ENCODE data around the gene UTRN.

Gene UTRN

DNA sequence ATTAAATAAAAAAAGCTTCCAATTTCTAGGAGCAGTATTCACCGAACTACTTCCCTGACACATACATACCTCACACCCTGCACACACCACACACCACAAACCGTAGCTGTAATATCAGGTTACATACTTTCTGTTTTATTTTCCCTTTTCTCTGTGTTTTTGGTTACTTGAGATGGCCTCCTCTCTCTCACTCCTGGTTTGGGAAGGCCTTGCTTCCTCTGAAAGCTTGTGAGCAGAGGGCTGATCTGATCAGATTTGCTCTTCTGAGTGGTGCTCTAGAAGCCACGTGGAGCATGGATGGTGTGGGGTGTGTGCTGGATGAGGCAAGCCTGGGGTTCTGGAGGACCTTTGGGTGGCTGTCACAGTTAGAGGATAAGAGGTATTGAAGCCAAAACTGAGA lies 20.9 kb downstream of the UTRN start:
- DNase-seq (ENCODE audit: extremely low spot score, insufficient read length, low read depth) = no peak

GRCh38 chr6:144307880-144308279 lies 22.7 kb downstream of the UTRN start:
- FAIRE-seq (no peak), DNase-seq (ENCODE audit: extremely low spot score, insufficient read length, low read depth) (no peak)

More for the DNA sequence above, 20.9 kb downstream of the UTRN start:
- peak; percentile 83 for FAIRE-seq

DNA sequence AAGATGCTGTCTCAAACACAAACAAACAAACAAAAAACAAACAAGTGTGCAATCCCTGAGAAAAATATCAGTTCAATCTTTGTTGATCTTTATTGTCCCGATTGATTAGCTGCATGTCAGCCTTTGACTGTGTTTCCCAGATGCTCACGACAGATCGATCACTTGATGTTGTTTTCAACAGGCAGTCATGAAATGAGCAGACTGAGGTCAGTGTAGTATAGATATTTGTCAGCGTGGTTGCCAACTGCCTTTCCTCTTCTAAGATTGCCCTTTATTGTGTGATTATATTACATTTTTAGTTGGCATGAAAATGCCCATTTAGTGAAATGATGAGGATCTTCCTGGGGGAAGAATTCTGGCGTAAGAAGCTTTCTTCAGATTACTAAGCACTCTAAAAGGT lies 25.6 kb downstream of the UTRN start:
- DNase-seq (ENCODE audit: extremely low spot score, insufficient read length, low read depth) (no peak), FAIRE-seq (peak; percentile 35)

- FAIRE-seq (no peak), DNase-seq (ENCODE audit: extremely low spot score, insufficient read length, low read depth) (no peak)
These were observed 26.2 kb downstream of the UTRN start for GRCh38 chr6:144311361-144311760.

- DNase-seq (ENCODE audit: extremely low spot score, insufficient read length, low read depth) (no peak), FAIRE-seq (no peak)
These were observed 28.9 kb downstream of the UTRN start for GRCh38 chr6:144314003-144314485.

DNA sequence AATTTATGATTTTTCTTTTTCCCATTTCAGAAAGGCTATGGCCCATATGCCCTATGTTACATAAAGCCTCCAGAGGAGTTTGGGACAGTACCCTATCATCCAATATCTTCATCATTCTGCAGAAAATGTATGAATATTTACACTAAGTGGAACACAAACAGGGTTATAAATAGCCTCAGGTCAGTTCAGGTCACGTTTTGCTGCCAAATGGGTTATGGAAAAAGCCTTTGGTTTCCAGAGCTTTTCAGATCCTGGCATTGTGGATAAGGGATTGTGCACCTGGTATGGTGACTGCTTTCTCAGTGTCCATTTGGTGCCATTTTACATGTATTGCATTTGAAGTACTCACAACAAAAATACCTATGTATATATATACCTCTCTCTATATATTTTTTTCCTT lies 29.4 kb downstream of the UTRN start:
- FAIRE-seq = no peak

GRCh38 chr6:144315226-144315980 lies 30.3 kb downstream of the UTRN start:
- no peak for FAIRE-seq
- DNase-seq (ENCODE audit: extremely low spot score, insufficient read length, low read depth) = no peak

More for the DNA sequence above, 29.4 kb downstream of the UTRN start:
- no peak for DNase-seq (ENCODE audit: extremely low spot score, insufficient read length, low read depth)

DNA sequence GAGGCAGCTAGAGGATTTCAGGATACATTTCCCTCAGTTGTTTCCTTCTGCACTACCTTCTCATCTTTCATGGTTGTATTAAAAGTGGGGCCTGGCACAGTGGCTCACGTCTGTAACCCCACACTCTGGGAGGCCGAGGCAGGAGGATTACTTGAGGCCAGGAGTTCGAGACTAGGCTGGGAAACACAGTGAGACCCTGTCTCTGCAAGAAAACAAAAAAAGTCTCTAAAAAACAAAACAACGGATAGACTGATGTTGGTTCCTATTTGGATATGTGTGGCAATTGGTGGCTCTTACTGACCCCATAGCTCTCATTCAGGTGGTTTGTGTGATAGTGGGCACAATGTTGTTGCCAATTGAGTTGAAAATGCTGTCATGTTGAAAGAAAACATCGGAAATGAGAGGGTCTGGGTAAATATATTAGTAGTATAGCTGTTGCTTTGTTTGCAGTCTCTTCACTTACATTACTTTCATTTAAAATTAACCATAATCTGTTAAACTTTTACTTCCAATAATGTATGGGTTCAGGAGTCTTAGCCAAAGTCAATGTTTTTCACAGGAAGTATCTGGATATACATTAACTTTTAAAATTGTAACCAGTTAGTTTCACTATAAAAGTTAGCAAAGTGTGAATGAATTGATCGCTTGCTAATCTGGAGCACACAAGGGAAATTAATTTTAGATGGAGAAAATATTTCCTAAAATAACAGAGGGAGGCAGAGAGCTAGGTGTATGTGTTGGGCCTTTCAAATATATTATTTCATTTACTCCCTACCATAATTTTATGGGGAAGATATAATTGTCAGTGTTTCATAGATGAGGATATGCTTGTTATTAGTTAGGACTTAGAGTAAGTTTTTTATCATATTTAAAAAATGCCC lies 31.1 kb downstream of the UTRN start:
- FAIRE-seq = peak; percentile 71
- no peak for DNase-seq (ENCODE audit: extremely low spot score, insufficient read length, low read depth)

GRCh38 chr6:144316862-144317195 lies 31.7 kb downstream of the UTRN start:
- DNase-seq (ENCODE audit: extremely low spot score, insufficient read length, low read depth) = no peak
- FAIRE-seq = peak; percentile 59

DNA sequence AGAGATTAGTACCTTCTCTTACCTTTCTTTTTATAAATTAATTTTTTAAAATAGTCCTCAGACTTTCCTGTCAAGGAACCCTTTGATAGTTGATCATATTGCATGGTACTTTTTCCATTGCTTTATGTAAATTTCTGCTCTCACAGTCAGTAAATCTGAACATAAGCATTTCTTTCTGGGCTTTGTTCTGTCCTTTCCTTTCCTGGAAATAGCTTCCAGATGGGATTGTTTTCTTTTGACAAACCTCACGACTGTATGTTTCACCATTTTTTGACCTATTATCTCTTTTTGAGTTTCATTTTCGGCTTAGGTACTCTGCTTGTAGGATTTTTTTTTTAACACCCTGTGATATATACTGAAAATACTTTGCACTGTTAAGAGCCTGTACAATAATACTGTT lies 32.6 kb downstream of the UTRN start:
- DNase-seq (ENCODE audit: extremely low spot score, insufficient read length, low read depth) (no peak), FAIRE-seq (no peak)

- FAIRE-seq (no peak), DNase-seq (ENCODE audit: extremely low spot score, insufficient read length, low read depth) (no peak)
These were observed 34.1 kb downstream of the UTRN start for GRCh38 chr6:144319211-144319610.

DNA sequence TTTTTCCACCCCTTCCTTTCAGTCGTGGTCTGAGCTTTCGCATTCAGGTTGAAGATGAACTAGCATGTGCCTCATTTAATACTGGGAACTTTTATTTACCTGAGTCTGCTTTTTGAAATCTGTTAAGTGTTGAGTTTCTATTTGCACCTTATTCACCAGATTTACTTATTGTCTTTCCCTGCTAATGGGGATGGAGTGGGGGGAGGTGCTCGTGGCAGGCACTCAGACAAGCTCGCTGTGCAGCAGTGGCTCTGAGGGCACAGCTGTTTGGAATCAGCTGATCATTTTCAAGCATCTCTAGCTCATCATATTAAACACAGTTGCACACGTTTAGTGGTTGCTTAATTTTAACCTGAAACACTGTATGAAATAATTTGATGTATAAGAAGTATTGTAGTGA lies 35.6 kb downstream of the UTRN start:
- DNase-seq (ENCODE audit: extremely low spot score, insufficient read length, low read depth) (no peak), FAIRE-seq (no peak)

GRCh38 chr6:144321839-144322591 lies 36.9 kb downstream of the UTRN start:
- FAIRE-seq (no peak), DNase-seq (ENCODE audit: extremely low spot score, insufficient read length, low read depth) (no peak)

DNA sequence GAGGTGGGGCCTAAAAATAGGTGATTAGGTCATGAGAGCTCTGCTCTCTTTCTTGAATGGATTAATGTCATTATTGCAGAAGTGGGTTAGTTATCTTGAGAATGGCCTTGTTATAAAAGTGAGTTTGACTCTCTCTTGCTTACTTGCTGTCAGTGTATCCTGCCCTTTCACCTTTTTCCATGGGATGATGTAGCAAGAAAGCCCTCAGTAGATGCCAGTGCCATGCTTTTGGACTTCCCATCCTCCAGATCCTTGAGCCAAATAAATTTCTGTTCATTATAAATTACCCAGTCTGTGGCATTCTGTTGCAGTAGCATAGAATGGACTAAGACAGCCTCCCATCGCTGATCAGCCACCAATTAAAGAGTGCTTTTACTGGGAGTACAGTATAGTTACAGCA lies 40.1 kb downstream of the UTRN start:
- no peak for DNase-seq (ENCODE audit: extremely low spot score, insufficient read length, low read depth)
- no peak for FAIRE-seq

GRCh38 chr6:144326393-144326792 lies 41.3 kb downstream of the UTRN start:
- DNase-seq (ENCODE audit: extremely low spot score, insufficient read length, low read depth) = no peak
- no peak for FAIRE-seq

- FAIRE-seq (no peak), DNase-seq (ENCODE audit: extremely low spot score, insufficient read length, low read depth) (no peak)
These were observed 41.9 kb downstream of the UTRN start for GRCh38 chr6:144327081-144327480.

DNA sequence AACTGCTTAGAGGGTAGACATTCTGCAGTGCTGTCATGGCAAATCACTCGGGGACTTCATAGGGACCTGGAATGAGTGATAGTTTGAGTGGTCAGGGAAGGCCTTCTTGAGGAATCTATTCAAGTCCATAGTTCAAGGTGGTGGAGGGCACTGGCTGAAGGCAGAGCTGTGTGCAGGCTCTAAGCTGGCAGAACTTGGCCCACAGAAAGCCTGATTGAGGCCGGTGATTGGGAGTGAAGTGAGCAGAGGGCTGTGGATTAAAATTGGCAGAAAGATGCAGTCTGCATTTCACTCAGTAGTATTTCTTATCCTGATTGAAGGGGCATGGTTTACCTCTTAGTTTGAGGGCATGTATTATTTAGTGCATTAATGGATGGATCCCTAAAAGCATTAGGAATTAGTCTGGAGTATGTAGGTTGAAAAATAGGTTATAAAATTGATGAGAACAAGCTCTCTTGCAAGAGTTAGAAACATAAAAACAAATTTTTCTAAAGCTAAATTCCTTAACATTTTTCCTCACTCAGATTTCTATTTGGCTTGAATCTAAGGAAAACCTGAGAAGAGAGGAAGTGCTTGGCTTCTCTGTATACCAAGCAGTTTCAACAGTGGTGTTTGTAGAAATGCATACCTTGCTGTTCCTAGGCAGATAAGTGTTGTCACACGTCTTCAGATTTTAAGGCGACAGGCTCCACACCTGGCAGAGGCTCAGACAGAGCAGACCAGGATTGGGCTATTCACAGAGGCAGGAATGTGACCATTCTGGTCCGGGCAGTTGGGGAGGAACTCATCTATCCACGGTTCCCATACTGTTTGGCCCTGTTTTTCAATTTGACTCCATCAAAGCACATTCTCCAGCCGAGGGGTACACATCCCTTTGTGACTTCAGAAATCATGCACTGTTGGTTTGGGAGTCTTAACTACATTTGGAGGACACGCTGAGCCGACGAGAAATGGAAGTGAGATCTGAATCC lies 45.2 kb downstream of the UTRN start:
- DNase-seq (ENCODE audit: extremely low spot score, insufficient read length, low read depth) (no peak), FAIRE-seq (no peak)

- DNase-seq (ENCODE audit: extremely low spot score, insufficient read length, low read depth) = no peak
- no peak for FAIRE-seq
These were observed 46.4 kb downstream of the UTRN start for GRCh38 chr6:144331491-144331969.

- no peak for DNase-seq (ENCODE audit: extremely low spot score, insufficient read length, low read depth)
- FAIRE-seq = no peak
These were observed 47.0 kb downstream of the UTRN start for GRCh38 chr6:144332177-144332576.

All from GM18507 (cell line).